SKM-1 (cell line): Measurements from ENCODE around the gene SCUBE3.

Experiments used
- DNase-seq: peaks from one replicate; lab custom pipeline; 2025; ENCODE audit not compliant: unreplicated experiment; lab: John Stamatoyannopoulos, UW

Gene SCUBE3

GRCh38 chr6:35213824-35214756 is at the start of gene SCUBE3:
TSS of gene SCUBE3 (plus strand) at chr6:35213956. CDS start at chr6:35214419, 463 bp downstream.
- DNase-seq: no peak

- DNase-seq: no peak
These were observed 49.5 kb upstream of the SCUBE3 start for GRCh38 chr6:35164277-35164676.

- DNase-seq: no peak
These were observed 48.9 kb upstream of the SCUBE3 start for GRCh38 chr6:35164868-35165267.

GRCh38 chr6:35165630-35166071 is 48.1 kb upstream of the SCUBE3 start:
- DNase-seq: no peak

- no peak for DNase-seq
These were observed 47.6 kb upstream of the SCUBE3 start for GRCh38 chr6:35166116-35166515.

DNA sequence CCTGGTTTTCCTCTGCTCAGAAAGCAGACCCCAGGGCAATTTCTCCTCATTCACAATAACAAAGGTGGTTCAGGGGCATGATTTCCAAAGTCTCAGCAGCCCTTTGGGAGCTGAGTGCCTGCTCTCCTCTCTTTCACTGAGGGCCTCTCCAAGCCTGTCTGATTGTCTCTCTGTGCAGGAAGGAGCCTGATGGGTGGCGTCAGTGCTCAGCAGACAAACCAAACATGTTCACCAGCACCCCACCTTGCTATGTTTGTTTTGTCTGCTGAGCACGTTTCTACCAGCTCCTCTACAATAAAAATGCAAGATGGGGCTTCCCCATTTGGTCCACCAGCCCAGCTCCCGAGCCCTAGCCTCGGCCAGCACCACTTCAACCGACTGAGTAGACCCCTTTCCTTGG is 47.2 kb upstream of the SCUBE3 start:
- no peak for DNase-seq

GRCh38 chr6:35167505-35167904 is 46.3 kb upstream of the SCUBE3 start:
- DNase-seq: no peak

GRCh38 chr6:35168461-35168861 is 45.3 kb upstream of the SCUBE3 start:
- DNase-seq: no peak

GRCh38 chr6:35170166-35170565 is 43.6 kb upstream of the SCUBE3 start:
- no peak for DNase-seq

- no peak for DNase-seq
These were observed 42.9 kb upstream of the SCUBE3 start for GRCh38 chr6:35170891-35171290.

GRCh38 chr6:35173044-35173426 is 40.7 kb upstream of the SCUBE3 start:
- DNase-seq: no peak

- DNase-seq: no peak
These were observed 40.2 kb upstream of the SCUBE3 start for GRCh38 chr6:35173427-35174087.

DNA sequence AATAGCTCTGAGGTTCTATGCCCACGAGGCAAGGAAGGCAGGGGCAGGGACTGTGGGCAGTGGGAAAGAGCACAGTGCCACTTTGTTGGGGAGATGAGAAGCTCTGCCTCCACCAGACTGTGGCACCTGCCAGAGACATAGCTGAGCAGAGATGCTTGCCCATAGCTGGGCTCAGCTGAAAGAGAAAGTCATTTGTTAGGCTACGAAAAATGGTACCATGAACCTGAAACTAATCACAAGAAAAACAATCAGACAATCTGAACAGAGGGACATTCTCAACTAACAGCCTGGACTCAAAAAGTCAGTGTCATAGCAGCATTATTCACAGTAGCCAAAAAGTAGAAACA is 39.7 kb upstream of the SCUBE3 start:
- DNase-seq: no peak

DNA sequence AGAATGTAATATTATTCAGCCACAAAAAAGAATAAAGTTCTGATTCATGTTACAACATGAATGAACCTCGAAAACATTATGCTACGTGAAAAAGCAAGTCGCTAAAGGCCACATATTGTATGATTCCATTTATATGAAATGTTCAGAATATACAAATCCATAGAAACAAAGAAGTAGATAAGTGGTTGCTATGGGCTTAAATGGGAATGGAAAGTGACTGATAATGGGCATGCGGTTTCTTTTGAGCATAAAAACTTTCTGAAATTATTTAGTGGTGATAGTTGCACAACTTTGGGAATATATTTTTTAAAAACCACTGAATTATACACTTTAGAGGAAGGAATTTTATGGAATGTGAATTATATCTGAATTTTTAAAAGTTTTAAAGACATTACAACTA is 39.3 kb upstream of the SCUBE3 start:
- DNase-seq: no peak

- DNase-seq: no peak
These were observed 37.3 kb upstream of the SCUBE3 start for GRCh38 chr6:35176301-35177024.

DNA sequence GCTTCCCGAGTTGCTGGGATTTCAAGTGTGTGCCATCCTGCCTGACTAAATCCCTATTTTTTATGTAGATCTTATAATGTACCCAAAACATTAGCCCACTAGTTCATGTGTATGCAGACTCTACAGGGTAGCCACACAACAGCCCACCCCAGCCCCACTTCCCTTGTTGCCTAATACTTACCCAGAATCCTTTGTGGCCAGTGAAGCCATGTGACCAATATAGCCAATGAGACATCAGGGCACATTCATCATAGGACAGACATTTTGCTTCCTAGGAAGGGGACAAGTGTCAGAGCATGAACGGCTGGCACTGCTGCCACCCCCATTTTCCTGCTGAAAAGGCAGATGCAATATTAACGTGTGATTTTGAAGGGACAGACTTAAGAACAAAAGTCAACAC is 36.6 kb upstream of the SCUBE3 start:
- DNase-seq: no peak

- no peak for DNase-seq
These were observed 36.2 kb upstream of the SCUBE3 start for GRCh38 chr6:35177596-35177995.

GRCh38 chr6:35178012-35178411 is 35.7 kb upstream of the SCUBE3 start:
- DNase-seq: no peak

GRCh38 chr6:35178932-35179832 is 34.6 kb upstream of the SCUBE3 start:
- DNase-seq: no peak

- no peak for DNase-seq
These were observed 33.7 kb upstream of the SCUBE3 start for GRCh38 chr6:35179901-35180535.
